Neuronal stem cell (in vitro differentiated cells): ENCODE data around the gene VILL.
"Not testable (repeated sequence)": the region's sequence is repeated elsewhere in the genome, so short reads cannot be mapped to it uniquely, and the experiment has no call there.

Experiments used
- DNase-seq: peaks from one replicate; pipeline ENCODE4 v3.0.0-alpha.2; 2013; ENCODE audit warnings: low spot score
- H2AFZ ChIP-seq: one replicate; pipeline ENCODE4 v1.6.1; 2013; ENCODE audit warnings: mild to moderate bottlenecking, low read length, inconsistent platforms
- H2AK5ac ChIP-seq: 2 replicates; pipeline ENCODE4 v1.6.1; 2013; ENCODE audit warnings: low read depth, mild to moderate bottlenecking, inconsistent platforms, low read length, moderate library complexity, mixed read lengths
- H2BK120ac ChIP-seq: 2 replicates; pipeline ENCODE4 v1.6.1; 2013; ENCODE audit warnings: low read depth, mild to moderate bottlenecking, inconsistent platforms, low read length, moderate library complexity, mixed read lengths
- H2BK12ac ChIP-seq: one replicate; pipeline ENCODE4 v1.6.1; 2013; ENCODE audit warnings: low read length, inconsistent platforms
- H2BK15ac ChIP-seq: 2 replicates; pipeline ENCODE4 v1.6.1; 2013; ENCODE audit warnings: mild to moderate bottlenecking, low read length, inconsistent platforms, mixed read lengths
- H2BK5ac ChIP-seq: one replicate; pipeline ENCODE4 v1.6.1; 2013; ENCODE audit warnings: inconsistent platforms, mild to moderate bottlenecking, low read length, moderate library complexity
- H3K14ac ChIP-seq: one replicate; pipeline ENCODE4 v1.6.1; 2013; ENCODE audit warnings: low read length, inconsistent platforms
- H3K18ac ChIP-seq: 2 replicates; pipeline ENCODE4 v1.6.1; 2013; ENCODE audit warnings: low read length, inconsistent platforms
- H3K23ac ChIP-seq: 2 replicates; pipeline ENCODE4 v1.6.1; 2013; ENCODE audit warnings: low read depth, mild to moderate bottlenecking, mixed read lengths, low read length, inconsistent platforms; ENCODE audit not compliant: poor library complexity
- H3K27ac ChIP-seq: replicated peaks from 3 replicates; pipeline ENCODE4 v1.5.1; 2013; ENCODE audit warnings: low read length, inconsistent platforms
- H3K27me3 ChIP-seq, 3 experiments: 2 replicates each; pipeline ENCODE4 v1.6.1; 2013; ENCODE audit warnings: low read length in 3 of 3, mild to moderate bottlenecking in 2 of 3, inconsistent platforms in 1 of 3, low read depth in 1 of 3, mixed read lengths in 1 of 3, moderate library complexity in 1 of 3; ENCODE audit not compliant: control insufficient read depth in 3 of 3, insufficient read depth in 3 of 3
- H3K36me3 ChIP-seq, 2 donors: replicated peaks in 1 of 2; 2 replicates each; pipeline ENCODE4 v1.6.1; 2013; ENCODE audit warnings: low read length in 2 of 2; ENCODE audit not compliant: control insufficient read depth in 2 of 2, insufficient read depth in 2 of 2
- H3K4ac ChIP-seq: 2 replicates; pipeline ENCODE4 v1.6.1; 2013; ENCODE audit warnings: inconsistent platforms, mild to moderate bottlenecking, low read length, moderate library complexity
- H3K4me1 ChIP-seq, 2 donors: 1 replicate in 1 of 2; 2 replicates in 1 of 2; pipeline ENCODE4 v1.6.1; 2013; ENCODE audit warnings: low read length in 2 of 2, low read depth in 1 of 2; ENCODE audit not compliant: control insufficient read depth in 2 of 2, insufficient read depth in 1 of 2
- H3K4me2 ChIP-seq: one replicate; pipeline ENCODE4 v1.6.1; 2013; ENCODE audit warnings: mild to moderate bottlenecking, low read length, inconsistent platforms; ENCODE audit not compliant: insufficient read depth, poor library complexity, severe bottlenecking
- H3K4me3 ChIP-seq, 2 donors: 2 replicates each; pipeline ENCODE4 v1.5.1; 2013; ENCODE audit warnings: low read length in 2 of 2, mild to moderate bottlenecking in 2 of 2, inconsistent platforms in 1 of 2, moderate library complexity in 1 of 2
- H3K79me1 ChIP-seq: one replicate; pipeline ENCODE4 v1.6.1; 2013; ENCODE audit warnings: low read depth, mild to moderate bottlenecking, inconsistent platforms, low read length, moderate library complexity
- H3K9ac ChIP-seq: one replicate; pipeline ENCODE4 v1.6.1; 2013; ENCODE audit warnings: mild to moderate bottlenecking, low read depth, low read length, inconsistent platforms; ENCODE audit not compliant: poor library complexity
- H3K9me3 ChIP-seq, 2 donors: replicated peaks in 1 of 2; 2 replicates each; pipeline versions ENCODE3 to v1.6.1; 2013; ENCODE audit warnings: low read length in 2 of 2, mild to moderate bottlenecking in 2 of 2, inconsistent platforms in 1 of 2, low read depth in 1 of 2, mixed read lengths in 1 of 2, moderate library complexity in 1 of 2; ENCODE audit not compliant: control insufficient read depth in 2 of 2, insufficient read depth in 1 of 2
- H4K8ac ChIP-seq: one replicate; pipeline ENCODE4 v1.6.1; 2013; ENCODE audit warnings: low read depth, mild to moderate bottlenecking, inconsistent platforms, low read length, moderate library complexity
- H4K91ac ChIP-seq: one replicate; pipeline ENCODE4 v1.6.1; 2013; ENCODE audit warnings: low read length, low read depth, mild to moderate bottlenecking, inconsistent platforms; ENCODE audit not compliant: poor library complexity
- WGBS, 2 donors: extraction: QIAGEN DNeasy Blood & Tissue Kit; methylation state at CpG; one replicate each; pipeline ENCODE4 v1.1.7; 2013; ENCODE audit warnings: missing lambda C conversion rate in 2 of 2, mixed read lengths in 1 of 2; ENCODE audit not compliant: insufficient read length in 2 of 2, insufficient replicate concordance in 1 of 2; ENCODE audit errors: extremely low coverage in 2 of 2; 5-methylcytosine and 5-hydroxymethylcytosine counted together

Gene VILL

DNA sequence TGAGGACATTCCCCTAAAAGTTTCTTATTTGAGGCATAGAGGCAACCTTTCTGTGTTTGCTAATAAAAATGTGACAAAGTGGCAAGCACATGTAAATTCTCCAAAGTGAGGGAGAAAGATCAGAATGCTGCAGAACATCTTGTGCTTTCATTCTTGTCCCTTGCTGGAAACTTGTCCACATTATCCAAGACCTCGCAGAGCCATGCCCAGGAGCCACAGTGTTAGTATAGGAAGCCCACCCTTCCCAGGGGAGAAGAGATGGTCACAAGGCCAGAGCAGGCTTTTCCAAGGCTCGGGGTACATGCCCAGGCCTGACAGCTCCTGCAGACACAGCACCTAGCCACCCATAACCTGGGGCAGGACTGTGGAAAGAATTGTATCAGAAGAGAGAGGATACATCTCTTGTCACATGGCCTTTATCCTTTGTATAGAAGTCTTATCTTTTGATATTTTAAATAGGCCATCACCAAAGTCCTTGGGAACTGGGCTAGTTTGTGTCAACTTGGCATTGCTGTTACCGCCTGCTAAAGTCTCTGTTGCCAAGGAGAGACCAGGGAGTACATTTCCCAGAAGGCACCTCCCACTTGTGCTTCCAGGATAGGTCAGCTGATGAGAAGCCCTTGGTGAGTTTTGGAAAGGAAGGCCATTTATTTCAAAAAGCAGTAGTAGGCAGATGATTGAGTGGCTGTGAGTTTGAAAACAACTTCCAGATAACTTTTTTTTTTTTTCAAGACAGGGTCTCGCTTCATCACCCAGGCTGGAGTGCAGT is 59.0 kb downstream of the VILL start:
- Histone ChIP-seq H2BK120ac (no peak overlapping the region), H2BK5ac (no peak overlapping the region), H2AK5ac (no peak overlapping the region), H3K4ac (no peak overlapping the region), H2BK12ac (no peak overlapping the region), H3K36me3 (no peaks in the 10 kb centered on the region), H3K4me2 (no peak overlapping the region), H4K91ac (no peak overlapping the region), H3K79me1 (no peaks in the 10 kb centered on the region), H4K8ac (no peak overlapping the region), H3K9me3 (peaks cover 5 to 9% of the 10 kb centered on the region in 2 donors), H3K18ac (peak overlapping the region; percentile 74), H3K27me3 (peaks cover 0 to 18% (median 0%) of the 10 kb centered on the region in 3 experiments), H3K4me1 (peaks cover 0 to 7% of the 10 kb centered on the region in 2 donors), H3K23ac (no peak overlapping the region), H3K14ac (no peak overlapping the region), H3K4me3 (no peak overlapping the region), H2BK15ac (no peak overlapping the region), H3K27ac (no peak overlapping the region), H3K9ac (no peak overlapping the region), H2AFZ (peak overlapping the region; percentile 64)
- whole genome bisulfite sequencing, 2 donors, result no CpG with 5 or more reads among the region's 4 CpGs
- no peak for DNase-seq

DNA sequence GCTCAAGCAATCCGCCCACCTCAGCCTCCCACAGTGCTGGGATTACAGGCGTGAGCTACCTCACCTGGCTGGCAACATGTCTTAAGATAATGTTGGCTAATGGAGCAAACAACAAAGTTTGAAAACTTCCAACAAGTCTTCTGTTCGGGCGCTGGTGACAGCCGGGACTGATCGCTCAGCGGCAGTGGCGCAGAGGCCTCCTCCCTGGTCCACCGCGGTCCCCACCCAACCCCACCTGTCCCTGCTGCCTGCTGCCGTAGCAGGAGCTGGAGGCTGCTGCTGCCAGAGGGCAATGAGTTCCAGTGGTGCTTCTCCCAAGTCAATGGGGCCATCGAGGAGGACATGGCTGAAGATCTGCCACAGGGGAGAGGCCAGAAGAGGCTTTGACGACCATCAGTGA is 60.5 kb downstream of the VILL start:
- no peak for DNase-seq
- Histone ChIP-seq H4K91ac (no peak overlapping the region), H3K23ac (peak overlapping the region; percentile 52), H3K9ac (no peak overlapping the region), H3K36me3 (no peaks in the 10 kb centered on the region), H3K4me2 (no peak overlapping the region), H3K4ac (peak overlapping the region; percentile 89), H3K27me3 (peaks cover 0 to 6% (median 0%) of the 10 kb centered on the region in 3 experiments), H2BK120ac (no peak overlapping the region), H3K18ac (peak overlapping the region; percentile 64), H2BK15ac (no peak overlapping the region), H3K27ac (no peak overlapping the region), H4K8ac (no peak overlapping the region), H3K14ac (peak overlapping the region; percentile 14), H3K79me1 (no peaks in the 10 kb centered on the region), H3K4me3 (no peak overlapping the region), H2BK5ac (no peak overlapping the region), H3K4me1 (peaks cover 0 to 7% of the 10 kb centered on the region in 2 donors), H2AK5ac (no peak overlapping the region), H3K9me3 (peaks cover 5 to 9% of the 10 kb centered on the region in 2 donors), H2BK12ac (peak overlapping the region; percentile 84), H2AFZ (no peak overlapping the region)
- no CpG with 5 or more reads among the region's 13 CpGs for WGBS, 2 donors

DNA sequence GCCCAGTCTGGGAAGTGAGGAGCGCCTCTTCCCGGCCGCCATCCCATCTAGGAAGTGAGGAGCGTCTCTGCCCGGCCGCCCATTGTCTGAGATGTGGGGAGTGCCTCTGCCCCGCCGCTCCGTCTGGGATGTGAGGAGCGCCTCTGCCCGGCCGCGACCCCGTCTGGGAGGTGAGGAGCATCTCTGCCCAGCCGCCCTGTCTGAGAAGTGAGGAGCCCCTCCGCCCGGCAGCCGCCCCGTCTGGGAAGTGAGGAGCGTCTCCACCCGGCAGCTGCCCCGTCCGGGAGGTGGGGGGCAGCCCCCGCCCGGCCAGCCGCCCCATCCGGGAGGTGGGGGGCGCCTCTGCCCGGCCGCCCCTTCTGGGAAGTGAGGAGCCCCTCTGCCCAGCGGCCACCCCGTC is 62.7 kb downstream of the VILL start:
- not testable (repeated sequence) for H3K27ac ChIP-seq, H2BK120ac ChIP-seq, H2BK5ac ChIP-seq, H3K14ac ChIP-seq, H3K18ac ChIP-seq, H3K9ac ChIP-seq, H4K8ac ChIP-seq, H3K4me3 ChIP-seq, H3K9me3 ChIP-seq, H2BK15ac ChIP-seq, H3K4me2 ChIP-seq, H3K4me1 ChIP-seq, H3K27me3 ChIP-seq, H2BK12ac ChIP-seq, H4K91ac ChIP-seq, H3K4ac ChIP-seq, DNase-seq, H2AK5ac ChIP-seq, H2AFZ ChIP-seq, H3K36me3 ChIP-seq, H3K79me1 ChIP-seq, H3K23ac ChIP-seq
- no CpG with 5 or more reads among the region's 32 CpGs for WGBS, 2 donors

DNA sequence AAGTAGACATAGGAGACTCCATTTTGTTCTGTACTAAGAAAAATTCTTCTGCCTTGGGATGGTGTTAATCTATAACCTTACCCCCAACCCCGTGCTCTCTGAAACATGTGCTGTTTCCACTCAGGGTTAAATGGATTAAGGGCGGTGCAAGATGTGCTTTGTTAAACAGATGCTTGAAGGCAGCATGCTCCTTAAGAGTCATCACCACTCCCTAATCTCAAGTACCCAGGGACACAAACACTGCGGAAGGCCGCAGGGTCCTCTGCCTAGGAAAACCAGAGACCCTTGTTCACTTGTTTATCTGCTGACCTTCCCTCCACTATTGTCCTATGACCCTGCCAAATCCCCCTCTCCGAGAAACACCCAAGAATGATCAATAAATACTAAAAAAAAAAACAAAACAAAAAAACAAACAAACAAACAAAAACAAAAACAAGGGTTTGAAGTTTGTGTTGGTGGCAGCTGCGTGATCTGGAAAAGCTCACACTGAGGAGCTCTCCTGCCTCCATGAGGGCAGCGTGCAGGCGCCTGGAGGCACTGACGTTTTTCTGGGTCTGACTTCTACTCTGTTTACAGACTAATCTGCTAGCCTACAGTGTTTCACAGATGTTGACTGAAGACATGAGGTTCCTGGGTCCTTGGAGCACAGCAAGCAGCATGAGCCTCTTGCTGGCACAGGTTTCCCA is 63.4 kb downstream of the VILL start:
- not testable (repeated sequence) for H4K91ac ChIP-seq, H2AFZ ChIP-seq, H4K8ac ChIP-seq, H3K9me3 ChIP-seq, H3K14ac ChIP-seq, H3K4ac ChIP-seq, H2BK5ac ChIP-seq, H2BK120ac ChIP-seq, H3K4me1 ChIP-seq, H3K79me1 ChIP-seq, H2BK15ac ChIP-seq, H3K4me2 ChIP-seq, DNase-seq, H3K9ac ChIP-seq, H3K4me3 ChIP-seq, H3K27me3 ChIP-seq, H2AK5ac ChIP-seq, H3K27ac ChIP-seq, H2BK12ac ChIP-seq, H3K23ac ChIP-seq, H3K36me3 ChIP-seq
- no CpG with 5 or more reads among the region's 9 CpGs for WGBS, 2 donors
- H3K18ac ChIP-seq, result peak overlapping the region; percentile 38
